ENCODE data around the gene TCF7.
A peak's percentile ranks its signal among the peaks of the same experiment; 100 is the strongest.

The TCF7 gene

GRCh38 chr5:134084570-134084969 is 29.9 kb upstream of the TCF7 start:
- DNase-seq (ENCODE audit: low read depth) = no peak
- TF ChIP-seq CTCF (IDR thresholded peaks at IDR 0.05; ENCODE audit: insufficient read depth, low read depth, low read length, missing control alignments) = no peak
- H3K4me3 ChIP-seq (ENCODE audit: low read depth, low read length) = no peak overlapping the region

- H3K4me3 ChIP-seq (ENCODE audit: low read depth, low read length) = no peak overlapping the region
- TF ChIP-seq CTCF (IDR thresholded peaks at IDR 0.05; ENCODE audit: insufficient read depth, low read depth, low read length, missing control alignments) = no peak
Measured at GRCh38 chr5:134085411-134085810, 29.1 kb upstream of the TCF7 start.

GRCh38 chr5:134086225-134086942 is 28.1 kb upstream of the TCF7 start:
- no peak for DNase-seq (ENCODE audit: low read depth)
- no peak overlapping the region for H3K4me3 ChIP-seq (ENCODE audit: low read depth, low read length)
- no peak for TF ChIP-seq CTCF (IDR thresholded peaks at IDR 0.05; ENCODE audit: insufficient read depth, low read depth, low read length, missing control alignments)

More at GRCh38 chr5:134085411-134085810, 29.1 kb upstream of the TCF7 start:
- DNase-seq (ENCODE audit: low read depth) = no peak

GRCh38 chr5:134086943-134087305 is 27.6 kb upstream of the TCF7 start:
- no peak for DNase-seq (ENCODE audit: low read depth)
- H3K4me3 ChIP-seq (ENCODE audit: low read depth, low read length) = no peak overlapping the region
- TF ChIP-seq CTCF (IDR thresholded peaks at IDR 0.05; ENCODE audit: insufficient read depth, low read depth, low read length, missing control alignments) = no peak

GRCh38 chr5:134088291-134088690 is 26.2 kb upstream of the TCF7 start:
- TF ChIP-seq CTCF (IDR thresholded peaks at IDR 0.05; ENCODE audit: insufficient read depth, low read depth, low read length, missing control alignments) = no peak
- no peak overlapping the region for H3K4me3 ChIP-seq (ENCODE audit: low read depth, low read length)
- DNase-seq (ENCODE audit: low read depth) = no peak

- no peak for DNase-seq (ENCODE audit: low read depth)
- no peak for TF ChIP-seq CTCF (IDR thresholded peaks at IDR 0.05; ENCODE audit: insufficient read depth, low read depth, low read length, missing control alignments)
- no peak overlapping the region for H3K4me3 ChIP-seq (ENCODE audit: low read depth, low read length)
Measured at GRCh38 chr5:134088994-134089560, 25.4 kb upstream of the TCF7 start.

- peak; percentile 34 for DNase-seq (ENCODE audit: low read depth)
- TF ChIP-seq CTCF (IDR thresholded peaks at IDR 0.05; ENCODE audit: insufficient read depth, low read depth, low read length, missing control alignments) = no peak
- H3K4me3 ChIP-seq (ENCODE audit: low read depth, low read length) = no peak overlapping the region
Measured at GRCh38 chr5:134090522-134090921, 24.0 kb upstream of the TCF7 start.

Measured in GM12865 (cell line).